Left forelimb (tissue), 1 donor: Measurements from ENCODE around the gene TRIOBP.
"Not testable (repeated sequence)": the region's sequence is repeated elsewhere in the genome, so short reads cannot be mapped to it uniquely, and the experiment has no call there.

ENCODE experiments used
- DNase-seq: peaks from one replicate; pipeline ENCODE4 v3.0.0-alpha.2; 2018; ENCODE audit warnings: low spot score

TRIOBP gene

DNA sequence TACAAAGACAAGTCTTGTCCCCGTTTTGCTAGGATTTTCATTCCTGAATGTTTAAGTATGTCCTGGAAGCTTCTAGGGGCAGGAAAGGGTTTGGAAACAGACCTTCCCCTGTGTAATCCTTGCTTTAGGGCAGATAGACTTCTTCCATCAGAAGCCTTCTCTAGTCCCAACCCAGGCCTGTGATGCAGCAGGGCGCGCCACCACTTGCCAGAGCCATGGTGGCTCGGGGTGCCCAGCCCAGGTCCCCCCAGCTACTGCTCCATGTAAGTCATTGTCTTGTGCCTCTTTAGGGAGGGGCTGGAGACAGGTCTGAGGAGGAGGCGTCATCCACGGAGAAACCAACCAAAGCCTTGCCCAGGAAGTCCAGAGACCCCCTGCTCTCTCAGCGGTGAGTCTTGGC is 6.4 kb upstream of the TRIOBP start:
- no peak for DNase-seq

DNA sequence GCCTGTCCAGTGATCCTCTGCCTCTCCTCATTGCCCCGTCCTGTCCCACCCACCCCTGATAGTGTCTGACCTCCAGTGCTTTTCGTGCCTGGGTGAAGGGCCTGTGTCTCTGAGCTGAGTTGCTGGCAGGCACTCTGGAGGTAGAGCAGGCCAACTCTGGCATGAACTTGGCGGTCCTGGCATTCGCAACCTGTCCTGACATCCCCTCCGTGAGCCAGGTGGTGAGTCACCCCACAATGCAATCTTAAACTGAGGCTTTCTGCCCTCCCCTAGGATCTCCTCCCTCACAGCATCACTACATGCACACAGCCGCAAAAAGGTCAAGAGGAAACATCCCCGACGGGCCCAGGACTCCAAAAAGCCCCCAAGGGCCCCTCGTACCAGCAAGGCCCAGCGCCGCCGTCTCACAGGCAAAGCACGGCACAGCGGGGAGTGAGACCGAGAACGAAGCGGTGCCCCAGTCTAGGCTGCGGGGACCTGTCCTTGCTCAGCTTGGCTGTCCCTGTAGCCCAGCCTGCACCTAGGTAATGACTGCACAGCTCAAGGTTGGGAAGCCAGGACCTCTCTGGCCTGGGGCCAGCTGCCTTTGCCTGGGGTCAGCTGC is 5.8 kb upstream of the TRIOBP start:
- no peak for DNase-seq

DNA sequence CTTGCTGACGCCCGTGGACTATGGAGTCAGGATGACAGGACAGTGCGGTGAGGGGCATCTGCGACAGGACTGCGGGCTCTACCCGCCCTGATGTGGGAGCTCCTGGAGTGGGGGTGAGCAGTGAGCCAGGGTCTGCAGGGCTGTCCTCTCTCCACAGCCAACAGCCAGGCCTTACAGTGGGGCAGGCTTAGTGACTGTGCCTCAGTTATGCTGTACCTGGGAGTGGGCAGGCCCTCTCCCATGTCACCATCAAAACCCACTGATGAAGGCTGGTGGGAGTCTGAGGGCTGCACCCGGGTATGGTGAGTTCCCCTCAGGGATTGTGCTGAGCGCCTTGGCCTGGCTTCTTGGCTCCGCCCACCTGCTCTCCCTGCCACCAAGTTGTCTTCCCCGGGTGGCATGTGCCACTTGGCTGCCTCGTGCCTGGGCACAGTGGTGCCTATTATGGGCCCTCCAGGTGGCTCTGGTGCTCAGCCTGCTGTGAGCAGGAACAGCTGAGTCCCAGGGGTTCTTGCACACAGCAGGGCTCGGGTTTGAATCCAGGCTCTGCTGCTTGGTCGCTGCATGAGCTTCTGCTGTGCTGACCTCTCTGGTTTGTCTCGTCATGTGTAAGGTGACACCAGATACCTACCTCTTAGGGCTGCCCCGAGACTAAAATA is 4.1 kb upstream of the TRIOBP start:
- DNase-seq = no peak

DNA sequence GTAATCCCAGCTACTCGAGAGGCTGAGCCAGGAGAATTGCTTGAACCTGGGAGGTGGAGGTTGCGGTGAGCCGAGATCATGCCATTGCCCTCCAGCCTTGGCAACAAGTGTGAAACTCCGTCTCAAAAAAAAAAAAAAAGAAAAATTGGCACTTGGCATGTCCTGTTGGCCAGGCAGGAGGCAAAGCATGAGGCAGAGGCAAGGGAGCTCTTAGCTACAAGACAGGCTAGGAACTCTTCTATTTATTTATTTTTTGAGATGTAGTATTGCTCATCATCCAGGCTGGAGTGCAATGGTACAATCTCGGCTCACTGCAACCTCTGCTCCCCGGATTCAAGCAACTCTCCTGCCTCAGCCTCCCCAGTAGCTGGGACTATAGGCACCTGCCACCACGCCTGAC is 2.7 kb upstream of the TRIOBP start:
- not testable (repeated sequence) for DNase-seq

DNA sequence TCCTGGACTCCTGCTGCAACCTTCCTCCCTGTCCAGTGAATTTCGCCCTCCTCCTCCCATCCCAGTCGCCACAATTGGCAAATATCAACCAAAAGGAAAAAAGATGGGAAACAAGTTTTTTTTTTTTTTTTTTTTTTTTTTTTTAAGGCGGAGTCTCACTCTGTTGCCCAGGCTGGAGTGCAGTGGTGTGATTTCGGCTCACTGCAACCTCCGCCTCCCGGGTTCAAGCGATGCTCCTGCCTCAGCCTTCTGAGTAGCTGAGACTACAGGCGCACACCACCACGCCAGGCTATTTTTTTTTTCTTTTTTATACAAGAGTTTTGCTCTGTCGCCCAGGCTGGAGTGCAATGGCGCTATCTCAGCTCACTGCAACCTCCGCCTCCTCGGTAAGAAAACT is 590 bp upstream of the TRIOBP start:
- DNase-seq = not testable (repeated sequence)

DNA sequence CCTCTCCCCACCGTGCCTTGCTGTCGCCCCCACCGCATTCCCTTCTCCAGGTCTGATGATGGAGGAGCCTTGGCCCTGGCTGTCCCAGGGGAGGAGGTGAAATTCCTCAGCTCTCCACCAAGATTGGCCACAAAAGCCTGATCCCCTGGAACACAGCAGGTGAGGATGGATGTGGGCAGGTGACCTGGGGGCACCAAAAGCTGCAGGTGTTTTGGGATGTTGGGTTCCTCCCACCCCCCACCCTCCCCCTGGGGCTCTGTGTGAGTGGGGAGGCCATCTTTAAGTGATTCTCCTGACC is 639 bp downstream of the TRIOBP start:
- DNase-seq = no peak

DNA sequence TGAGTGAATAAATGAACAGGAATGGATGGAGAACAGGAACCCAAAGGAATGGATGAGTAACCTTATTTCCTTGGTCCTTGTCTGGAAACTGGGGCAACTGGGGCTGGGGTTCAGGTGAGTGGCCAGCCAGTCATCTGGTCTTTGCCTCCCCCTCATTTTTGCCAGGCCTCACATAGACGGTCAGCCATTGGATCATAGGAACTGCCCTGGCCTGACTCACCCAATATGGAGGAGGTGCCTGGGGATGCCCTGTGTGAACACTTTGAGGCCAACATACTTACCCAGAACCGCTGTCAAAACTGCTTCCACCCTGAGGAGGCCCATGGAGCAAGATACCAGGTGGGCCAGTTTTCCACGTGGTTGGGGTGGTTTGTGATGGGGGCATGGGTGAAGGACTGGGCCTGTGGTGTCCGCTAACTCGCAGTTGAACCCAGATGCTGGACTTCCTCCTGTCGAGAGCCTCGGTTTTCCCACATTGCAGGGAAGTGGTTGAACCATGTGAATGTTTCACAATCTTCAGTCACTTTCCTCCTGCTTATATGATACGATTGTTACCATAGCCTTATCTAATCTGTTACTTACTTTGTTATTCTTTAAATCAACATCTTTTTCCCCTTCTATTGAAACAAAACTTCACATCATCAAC is 4.4 kb downstream of the TRIOBP start:
- no peak for DNase-seq

DNA sequence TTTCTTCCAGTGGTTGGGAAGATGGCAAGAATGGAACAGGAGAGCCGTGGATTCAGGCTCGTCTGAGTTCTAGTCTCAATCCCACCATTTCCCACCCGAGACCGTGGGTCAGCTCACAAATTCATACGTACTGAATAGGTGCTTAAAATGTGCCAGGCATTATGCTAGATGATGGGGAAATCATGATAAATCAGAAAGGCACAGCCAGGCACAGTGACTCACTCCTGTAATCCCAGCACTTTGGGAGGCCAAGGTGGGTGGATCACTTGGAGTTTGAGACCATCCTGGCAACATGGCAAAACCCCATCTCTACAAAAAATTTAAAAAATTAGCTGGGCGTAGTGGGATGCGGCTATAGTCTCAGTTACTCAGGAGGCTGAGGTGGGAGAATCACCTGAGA is 7.1 kb downstream of the TRIOBP start:
- no peak for DNase-seq

DNA sequence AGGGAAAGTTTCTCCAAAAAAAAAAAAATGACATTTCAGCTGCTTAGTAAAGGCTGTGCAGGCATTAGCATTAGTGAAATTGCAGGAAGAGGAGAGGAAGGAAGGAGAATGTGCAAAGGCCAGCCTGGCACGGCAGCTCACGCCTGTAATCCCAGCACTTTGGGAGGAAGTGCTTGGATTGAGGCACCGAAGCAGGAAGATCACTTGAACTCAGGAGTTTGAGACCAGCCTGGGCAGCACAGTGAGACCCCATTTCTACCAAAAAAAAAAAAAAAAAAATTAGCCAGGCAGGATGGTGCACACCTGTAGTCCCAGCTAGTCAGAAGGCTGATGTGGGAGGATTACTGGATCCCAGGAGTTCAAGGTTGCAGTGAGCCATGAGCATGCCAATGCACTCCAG is 7.8 kb downstream of the TRIOBP start:
- DNase-seq = no peak

DNA sequence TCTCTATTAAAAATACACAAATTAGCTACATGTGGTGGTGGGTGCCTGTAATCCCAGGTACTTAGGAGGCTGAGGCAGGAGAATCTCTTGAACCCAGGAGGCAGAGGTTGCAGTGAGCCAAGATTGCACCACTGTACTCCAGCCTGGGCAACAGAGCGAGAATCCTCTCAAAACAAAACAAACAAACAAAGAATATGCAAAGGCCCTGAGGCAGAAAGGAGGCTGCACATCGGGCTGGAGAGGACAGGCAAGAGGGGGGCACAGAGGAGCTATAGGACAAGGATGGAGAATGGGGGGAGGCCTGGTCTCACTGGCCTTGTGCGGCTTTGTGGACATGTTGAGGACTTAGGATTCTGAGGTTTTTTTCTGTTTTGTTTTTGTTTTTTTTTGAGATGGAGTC is 8.4 kb downstream of the TRIOBP start:
- DNase-seq = no peak

DNA sequence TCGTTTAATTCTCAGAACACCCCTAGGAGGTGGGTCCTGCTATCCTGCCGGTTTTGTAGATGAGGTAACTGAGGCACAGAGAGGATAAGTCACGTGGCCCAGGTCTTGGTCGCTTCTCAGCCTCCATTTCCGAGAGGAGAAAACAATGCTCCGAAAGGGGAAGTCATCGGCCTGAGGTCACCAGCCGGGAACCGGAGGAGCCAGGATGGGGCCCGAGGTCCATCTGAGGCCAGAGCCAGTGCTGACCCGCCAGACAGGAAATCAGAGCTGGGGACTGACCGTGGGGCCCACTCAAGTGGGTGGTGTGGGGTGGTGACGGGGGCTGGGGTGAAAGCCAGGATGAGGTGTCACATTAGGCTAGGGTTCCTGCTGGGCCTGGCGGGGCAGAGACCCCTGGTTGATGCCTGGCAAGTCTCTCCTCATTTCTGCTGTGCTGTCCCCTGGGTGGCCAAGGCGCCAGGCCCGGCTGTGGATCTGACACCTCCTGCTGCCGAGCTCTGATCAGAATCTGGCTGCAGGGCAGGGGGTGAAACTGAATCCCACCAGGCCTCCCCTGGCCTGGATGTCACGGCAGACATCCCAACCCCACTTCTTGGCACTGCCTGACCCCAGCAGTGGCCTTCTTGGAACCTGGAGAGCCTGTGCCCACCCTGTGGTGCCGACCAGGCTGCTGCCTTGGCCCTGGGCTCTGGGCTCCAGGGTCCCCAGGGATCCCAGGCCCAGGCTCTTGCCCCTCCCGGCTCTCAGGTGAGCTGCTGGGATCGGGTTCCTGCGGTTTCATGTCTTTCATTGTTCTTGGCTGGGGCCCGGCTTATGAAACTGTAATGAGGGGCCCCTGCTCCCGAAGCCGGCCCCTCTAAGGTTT is 12.0 kb downstream of the TRIOBP start:
- DNase-seq = no peak

DNA sequence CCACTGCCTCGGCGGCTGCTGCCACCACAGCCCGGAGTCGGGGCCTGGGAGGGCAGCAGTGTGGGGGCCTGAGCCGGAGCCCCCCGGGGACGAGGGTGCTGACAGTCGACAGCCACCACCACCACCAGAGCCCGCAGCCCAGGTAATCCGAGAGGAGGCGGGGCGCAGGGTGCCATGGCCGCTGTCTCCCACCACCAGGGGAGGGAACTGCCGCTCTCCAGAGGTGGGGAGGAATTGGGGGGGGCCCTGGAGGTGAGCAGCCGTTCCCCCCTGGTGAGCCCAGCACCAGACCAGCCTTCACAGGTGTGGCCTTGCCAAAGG is 12.6 kb downstream of the TRIOBP start:
- no peak for DNase-seq

DNA sequence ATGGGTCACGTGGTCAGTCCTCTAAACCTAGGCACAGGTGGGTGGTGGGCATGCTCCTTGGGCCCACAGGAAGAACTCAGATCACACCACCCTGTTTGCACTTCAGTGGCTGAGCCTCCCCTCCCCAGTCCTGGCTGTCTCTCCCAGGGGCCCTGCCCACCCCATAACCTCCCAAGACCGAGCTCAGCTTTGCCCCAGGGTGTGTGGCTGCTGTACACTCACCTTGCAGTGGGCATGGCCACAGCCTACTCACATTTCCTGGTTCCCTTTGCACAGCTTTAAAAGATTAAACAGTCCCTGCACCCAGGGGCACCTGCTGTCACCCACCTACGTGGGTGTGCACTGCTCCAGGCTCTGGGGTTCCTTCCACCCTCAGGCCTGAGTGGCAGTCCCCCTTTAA is 13.8 kb downstream of the TRIOBP start:
- no peak for DNase-seq

DNA sequence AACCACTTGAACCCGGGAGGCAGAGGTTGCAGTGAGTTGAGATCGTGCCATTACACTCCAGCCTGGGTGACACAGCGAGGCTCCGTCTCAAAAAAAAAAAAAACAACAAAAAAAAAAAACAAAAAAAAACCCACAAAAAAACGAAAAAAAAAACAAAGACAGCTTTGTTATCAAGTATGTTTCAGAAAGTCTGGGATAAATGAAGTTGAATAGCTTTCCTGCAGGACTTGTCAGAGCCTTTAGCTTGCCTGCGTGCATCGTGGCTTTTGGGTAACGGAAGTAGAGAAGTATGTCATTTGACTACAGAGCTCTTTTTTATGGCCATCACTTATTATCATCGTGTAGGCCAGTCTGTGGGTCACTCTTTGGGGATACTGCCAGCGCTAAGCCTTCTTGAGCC is 14.6 kb downstream of the TRIOBP start:
- no peak for DNase-seq

DNA sequence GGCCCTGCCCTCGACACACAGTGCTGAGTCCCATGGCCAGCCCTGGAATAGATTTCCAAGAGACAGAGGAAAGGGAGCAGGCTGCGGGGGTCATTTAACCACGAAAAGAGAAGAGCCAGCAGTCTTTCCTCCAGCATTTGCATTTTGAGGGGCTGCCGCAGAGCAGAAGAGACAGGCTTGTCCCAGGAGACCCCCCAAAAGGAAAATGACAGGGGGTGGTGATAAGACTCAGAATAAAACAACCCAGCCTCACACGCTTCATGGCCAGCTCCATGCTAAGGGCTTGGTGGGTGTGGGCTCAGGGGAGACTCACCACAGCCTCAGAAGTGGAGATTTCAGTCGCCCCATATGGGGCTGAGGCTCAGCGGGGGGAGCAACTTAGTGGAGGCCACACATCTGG is 16.9 kb downstream of the TRIOBP start:
- no peak for DNase-seq

DNA sequence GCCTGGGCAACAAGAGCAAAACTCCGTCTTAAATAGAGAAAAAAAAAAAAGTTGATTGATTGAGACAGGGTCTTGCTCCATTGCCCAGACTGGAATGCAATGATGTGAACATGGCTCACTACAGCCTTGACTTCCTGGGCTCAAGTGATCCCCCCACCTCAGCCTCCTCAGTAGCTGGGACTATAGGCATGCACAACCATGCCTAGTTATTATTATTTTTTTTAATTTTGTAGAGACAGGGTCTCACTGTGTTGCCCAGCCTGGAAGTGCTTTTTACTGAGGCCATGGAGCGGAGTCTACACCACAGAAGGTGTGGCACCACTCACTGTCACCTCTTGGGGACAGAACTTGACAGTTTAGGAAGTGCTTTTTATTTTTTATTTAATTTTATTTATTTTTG is 17.8 kb downstream of the TRIOBP start:
- DNase-seq = no peak

DNA sequence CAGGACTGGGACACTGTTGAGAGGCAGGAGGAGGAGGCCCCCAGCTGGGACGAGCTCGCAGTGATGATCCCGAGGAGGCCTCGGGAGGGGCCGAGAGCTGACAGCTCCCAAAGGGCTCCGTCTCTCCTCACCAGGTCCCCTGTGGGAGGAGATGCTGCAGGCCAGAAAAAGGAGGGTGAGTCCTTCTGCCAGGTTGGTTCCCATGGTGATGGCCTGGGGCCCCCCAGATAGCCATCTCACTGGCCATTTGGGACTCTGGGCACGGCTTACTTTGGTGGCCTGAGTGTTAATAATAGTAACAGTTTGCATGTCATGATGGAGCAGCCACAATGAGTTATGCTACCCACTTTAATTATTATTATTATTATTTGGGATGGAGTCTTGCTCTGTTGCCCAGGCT is 18.9 kb downstream of the TRIOBP start:
- no peak for DNase-seq

DNA sequence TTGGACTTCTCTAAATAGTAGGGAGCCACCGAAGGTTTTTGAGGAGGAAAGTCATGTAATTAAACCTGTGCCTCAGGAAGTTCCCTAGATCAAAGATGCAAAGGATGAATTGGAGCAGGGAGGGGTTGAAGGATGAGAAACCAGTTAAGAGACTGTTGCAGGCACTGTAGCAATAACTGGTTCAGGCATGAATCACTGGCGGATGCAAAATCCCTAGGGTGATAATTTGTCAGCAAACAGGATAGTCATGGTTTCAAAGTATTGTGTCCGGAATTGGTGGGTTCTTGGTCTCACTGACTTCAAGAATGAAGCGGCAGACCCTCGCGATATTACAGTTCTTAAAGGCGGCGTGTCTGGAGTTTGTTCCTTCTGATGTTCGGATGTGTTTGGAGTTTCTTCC is 19.9 kb downstream of the TRIOBP start:
- no peak for DNase-seq

DNA sequence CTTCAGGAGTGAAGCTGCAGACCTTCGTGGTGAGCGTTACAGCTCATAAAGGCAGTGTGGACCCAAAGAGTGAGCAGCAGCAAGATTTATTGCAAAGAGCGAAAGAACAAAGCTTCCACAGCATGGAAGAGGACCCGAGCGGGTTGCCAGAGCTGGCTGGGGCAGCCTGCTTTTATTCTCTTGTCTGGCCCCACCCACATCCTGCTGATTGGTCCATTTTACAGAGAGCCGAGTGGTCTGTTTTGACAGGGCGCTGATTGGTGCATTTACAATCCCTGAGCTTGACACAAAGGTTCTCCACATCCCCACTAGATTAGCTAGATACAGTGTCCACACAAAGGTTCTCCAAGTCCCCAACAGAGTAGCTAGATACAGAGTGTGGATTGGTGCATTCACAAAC is 20.4 kb downstream of the TRIOBP start:
- DNase-seq = not testable (repeated sequence)

DNA sequence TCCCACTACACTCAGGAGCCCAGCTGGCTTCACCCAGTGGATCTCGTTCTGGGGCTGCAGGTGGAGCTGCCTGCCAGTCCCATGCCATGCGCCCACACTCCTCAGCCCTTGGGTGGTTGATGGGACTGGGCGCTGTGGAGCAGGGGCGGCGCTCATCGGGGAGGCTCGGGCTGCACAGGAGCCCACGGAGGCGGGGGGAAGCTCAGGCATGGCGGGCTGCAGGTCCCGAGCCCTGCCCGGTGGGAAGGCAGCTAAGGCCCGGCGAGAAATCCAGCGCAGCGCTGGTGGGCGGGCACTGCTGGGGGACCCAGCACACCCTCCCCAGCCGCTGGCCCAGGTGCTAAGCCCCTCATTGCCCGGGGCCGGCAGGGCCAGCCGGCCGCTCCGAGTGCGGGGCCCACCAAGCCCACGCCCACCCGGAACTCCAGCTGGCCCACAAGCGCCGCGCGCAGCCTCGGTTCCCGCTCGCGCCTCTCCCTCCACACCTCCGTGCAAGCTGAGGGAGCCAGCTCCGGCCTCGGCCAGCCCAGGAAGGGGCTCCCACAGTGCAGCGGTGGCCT is 21.0 kb downstream of the TRIOBP start:
- not testable (repeated sequence) for DNase-seq

DNA sequence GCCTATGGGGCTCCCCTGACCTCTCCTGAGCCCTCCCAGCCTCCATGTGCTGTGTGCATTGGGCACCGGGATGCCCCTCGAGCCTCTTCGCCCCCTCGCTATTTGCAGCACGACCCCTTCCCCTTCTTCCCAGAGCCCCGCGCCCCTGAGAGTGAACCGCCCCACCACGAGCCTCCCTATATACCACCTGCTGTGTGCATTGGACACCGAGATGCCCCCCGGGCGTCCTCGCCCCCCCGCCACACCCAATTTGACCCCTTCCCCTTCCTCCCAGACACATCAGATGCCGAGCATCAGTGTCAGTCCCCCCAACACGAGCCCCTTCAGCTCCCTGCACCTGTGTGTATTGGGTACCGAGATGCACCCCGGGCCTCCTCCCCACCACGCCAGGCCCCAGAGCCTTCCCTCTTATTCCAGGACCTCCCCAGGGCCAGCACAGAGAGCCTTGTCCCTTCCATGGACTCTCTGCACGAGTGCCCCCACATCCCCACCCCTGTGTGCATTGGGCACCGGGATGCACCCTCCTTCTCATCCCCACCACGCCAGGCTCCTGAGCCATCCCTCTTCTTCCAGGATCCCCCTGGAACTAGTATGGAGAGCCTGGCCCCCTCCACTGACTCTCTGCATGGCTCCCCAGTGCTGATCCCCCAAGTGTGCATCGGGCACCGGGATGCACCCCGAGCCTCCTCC is 28.8 kb downstream of the TRIOBP start:
- DNase-seq = no peak

DNA sequence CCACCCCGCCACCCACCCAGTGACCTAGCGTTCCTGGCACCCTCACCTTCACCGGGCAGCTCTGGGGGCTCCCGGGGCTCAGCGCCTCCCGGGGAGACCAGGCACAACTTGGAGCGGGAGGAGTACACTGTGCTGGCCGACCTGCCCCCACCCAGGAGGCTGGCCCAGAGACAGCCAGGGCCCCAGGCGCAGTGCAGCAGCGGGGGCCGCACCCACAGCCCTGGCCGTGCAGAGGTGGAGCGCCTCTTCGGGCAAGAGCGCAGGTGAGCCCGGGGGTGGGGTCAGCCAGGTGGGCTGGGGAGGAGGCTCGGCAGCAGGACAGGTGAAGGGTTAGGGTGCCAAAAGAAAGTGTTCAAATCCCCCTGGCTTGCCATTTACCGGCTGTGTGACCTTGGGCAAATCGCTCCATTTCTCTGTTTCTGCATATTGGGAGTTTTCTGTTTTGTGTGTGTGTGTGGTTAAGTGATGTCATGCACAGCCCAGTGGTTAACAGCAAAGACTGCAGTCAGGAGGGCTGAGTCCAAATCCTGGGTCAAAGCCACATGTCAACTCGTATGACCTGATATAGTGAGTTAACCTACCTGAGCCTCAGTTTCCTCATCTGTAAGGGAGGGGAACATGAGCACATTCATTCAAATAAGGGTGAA is 29.5 kb downstream of the TRIOBP start:
- no peak for DNase-seq
